DND-41 (cell line): ENCODE data around the gene CACNA1H.

ENCODE experiments used
- CTCF ChIP-seq: IDR thresholded peaks from 2 replicates; pipeline ENCODE4 v1.5.1; 2012; ENCODE audit warnings: borderline replicate concordance, low read length, moderate library complexity, mild to moderate bottlenecking; ENCODE audit not compliant: poor library complexity, severe bottlenecking; ENCODE audit errors: extremely low read depth
- EZH2 ChIP-seq: IDR thresholded peaks from 3 replicates; pipeline ENCODE4 v1.6.1; 2012; ENCODE audit warnings: borderline replicate concordance, low read depth, mild to moderate bottlenecking, moderate library complexity, low read length, inconsistent platforms; ENCODE audit not compliant: severe bottlenecking

- TF ChIP-seq CTCF (no peak), EZH2 (no peak)
These were observed 33.8 kb upstream of the CACNA1H start for GRCh38 chr16:1119129-1119528.
